Endothelial cell of umbilical vein (primary cell): Measurements from ENCODE around the gene PRUNE2. TPM values are rescaled to one million over a fixed set of nuclear protein-coding genes. Genes with fewer than 3 reads are reported as not detected.

Source experiments
- BruUV-seq: library from RNA; stranded (reverse); fragments of 400-500 nt; replicated peaks from 2 replicates; lab custom pipeline; 2021; lab: Mats Ljungman, UMichigan
- CTCF ChIA-PET: fragments of 300-600, 350-600 bp; sonication (Branson Sonifier 250); formaldehyde crosslinking; loops from one replicate; lab custom pipeline; 2021; ENCODE audit warnings: antibody characterized with exemption, inconsistent platforms; lab: Charles Lee
- POLR2A ChIA-PET: fragments of 300-600, 350-600 bp; sonication (Branson Sonifier 250); formaldehyde crosslinking; loops from one replicate; lab custom pipeline; 2021; ENCODE audit warnings: antibody characterized with exemption, inconsistent platforms; lab: Charles Lee
- DNase-seq: peaks from one replicate; pipeline ENCODE4 v3.0.0-alpha.2; 2011; ENCODE audit warnings: low read depth, low spot score
- FAIRE-seq: peaks from 2 replicates; lab custom pipeline; 2011; peaks lifted over from hg19 to GRCh38; lab: Jason Lieb, UNC
- H2AFZ ChIP-seq: 2 replicates; pipeline ENCODE4 v1.6.0; 2012; ENCODE audit warnings: low read depth, low read length, control low read depth, inconsistent platforms
- H3K27ac ChIP-seq: 2 replicates; pipeline ENCODE4 v1.5.1; 2011; ENCODE audit warnings: low read depth, mild to moderate bottlenecking, control low read depth, low read length, moderate library complexity; ENCODE audit not compliant: insufficient read depth
- H3K27me3 ChIP-seq, 2 experiments: 2 replicates each; pipeline versions ENCODE4 v1.6.0 to v1.6.1; 2011; ENCODE audit warnings: low read length in 2 of 2, mixed read lengths in 1 of 2; ENCODE audit not compliant: control insufficient read depth in 2 of 2, insufficient read depth in 2 of 2
- H3K36me3 ChIP-seq, 2 experiments: 2 replicates in 1 of 2; 3 replicates in 1 of 2; pipeline ENCODE4 v1.5.1; 2011; ENCODE audit warnings: low read length in 2 of 2, mild to moderate bottlenecking in 1 of 2, moderate library complexity in 1 of 2; ENCODE audit not compliant: control insufficient read depth in 2 of 2, insufficient read depth in 2 of 2; ENCODE audit errors: extremely low read depth in 1 of 2
- H3K4me1 ChIP-seq: 3 replicates; pipeline ENCODE4 v1.5.1; 2011; ENCODE audit warnings: mild to moderate bottlenecking, low read length; ENCODE audit not compliant: control insufficient read depth, insufficient read depth; ENCODE audit errors: extremely low read depth
- H3K4me2 ChIP-seq: 2 replicates; pipeline ENCODE4 v1.6.1; 2011; ENCODE audit warnings: low read length, control low read depth, mixed read lengths; ENCODE audit not compliant: insufficient read depth
- H3K4me3 ChIP-seq, 3 experiments: fragments of 200-600 bp in 1 of 3; sonication (generic), shearing (Covaris generic) in 1 of 3; replicated peaks in 1 of 3; 2 replicates each; pipeline ENCODE4 v1.5.1; 2011 to 2016; ENCODE audit warnings: control low read depth in 3 of 3, low read length in 3 of 3, mild to moderate bottlenecking in 2 of 3, inconsistent platforms in 1 of 3, low read depth in 1 of 3, moderate library complexity in 1 of 3; ENCODE audit not compliant: insufficient read depth in 1 of 3
- H3K79me2 ChIP-seq: 2 replicates; pipeline ENCODE4 v1.6.0; 2012; ENCODE audit warnings: low read length, inconsistent platforms; ENCODE audit not compliant: control insufficient read depth, insufficient read depth
- H3K9ac ChIP-seq: replicated peaks from 2 replicates; pipeline ENCODE3; 2011; ENCODE audit warnings: low read length, control low read depth; ENCODE audit not compliant: insufficient read depth; ENCODE audit errors: extremely low read depth
- H3K9me1 ChIP-seq: replicated peaks from 3 replicates; pipeline ENCODE4 v1.6.0; 2011; ENCODE audit warnings: mild to moderate bottlenecking, low read length; ENCODE audit not compliant: control insufficient read depth, insufficient read depth; ENCODE audit errors: extremely low read depth
- H3K9me3 ChIP-seq: replicated peaks from 2 replicates; pipeline ENCODE4 v1.5.1; 2012; ENCODE audit warnings: low read length, inconsistent platforms; ENCODE audit not compliant: control insufficient read depth, insufficient read depth
- H4K20me1 ChIP-seq: replicated peaks from 2 replicates; pipeline ENCODE3; 2011; ENCODE audit warnings: mild to moderate bottlenecking, low read length; ENCODE audit not compliant: control insufficient read depth, insufficient read depth; ENCODE audit errors: extremely low read depth
- EZH2 ChIP-seq: IDR thresholded peaks from 2 replicates; pipeline ENCODE4 v1.6.1; 2012; ENCODE audit warnings: borderline replicate concordance, low read depth, mild to moderate bottlenecking, moderate library complexity, low read length, inconsistent platforms; ENCODE audit not compliant: severe bottlenecking
- FOS ChIP-seq: IDR thresholded peaks from 2 replicates; pipeline ENCODE4 v1.6.1; 2011; ENCODE audit warnings: mild to moderate bottlenecking, low read length, moderate library complexity, borderline replicate concordance; ENCODE audit not compliant: insufficient read depth
- GATA2 ChIP-seq: IDR thresholded peaks from 2 replicates; pipeline ENCODE4 v1.7.0; 2011; ENCODE audit warnings: low read depth, mild to moderate bottlenecking, moderate library complexity, mixed read lengths, low read length; ENCODE audit not compliant: insufficient read length, insufficient read depth
- JUN ChIP-seq: IDR thresholded peaks from 2 replicates; pipeline ENCODE4 v1.6.1; 2011; ENCODE audit warnings: borderline replicate concordance, low read depth; ENCODE audit not compliant: insufficient read length, insufficient read depth
- MYC ChIP-seq: IDR thresholded peaks from one replicate; pipeline ENCODE4 v1.6.1; 2011; ENCODE audit warnings: mild to moderate bottlenecking, low read depth, low read length
- POLR2A ChIP-seq: IDR thresholded peaks from 2 replicates; pipeline ENCODE4 v1.6.1; 2012; ENCODE audit warnings: low read depth, mild to moderate bottlenecking, control low read depth, low read length
- POLR2AphosphoS5 ChIP-seq: IDR thresholded peaks from 2 replicates; pipeline ENCODE4 v1.6.1; 2012; ENCODE audit warnings: low read depth, mild to moderate bottlenecking, control low read depth, low read length, moderate library complexity; ENCODE audit not compliant: insufficient read depth
- dilution Hi-C: fragments of 300-500 bp; cut with MboI; formaldehyde crosslinking; loops from one replicate; pipeline ENCODE4 v1.15.0; 2019; ENCODE audit warnings: low sequenced_read_pairs; ENCODE audit not compliant: extremely low pct_ligation_motif_present
- intact Hi-C: fragments of 100-400 bp; cut with micrococcal nuclease; formaldehyde crosslinking; loops from one replicate; pipeline ENCODE4 v1.10.0; 2022
- polyA plus RNA-seq, 4 experiments: library from polyadenylated mRNA; depleted of rRNA in 3 of 4; stranded (reverse) in 3 of 4; unstranded in 1 of 4; fragments of >200 nt; gene quantifications; 2 replicates each; pipeline versions ENCODE4 v1.2.1 to v1.2.3, GENCODE V29; 2011 to 2012; ENCODE audit warnings: missing spikeins in 1 of 4
- total RNA-seq: library from RNA; stranded (reverse); gene quantifications from 2 replicates; pipeline ENCODE4 v1.2.3, GENCODE V29; 2021
- TF ChIP-seq, protein P1 (sequence below), 2 donors: IDR thresholded peaks; 1 replicate in 1 of 2; 2 replicates in 1 of 2; pipeline ENCODE4 v1.5.1; 2011; ENCODE audit warnings: low read length in 2 of 2, mild to moderate bottlenecking in 2 of 2, moderate library complexity in 2 of 2, control low read depth in 1 of 2, inconsistent platforms in 1 of 2, low read depth in 1 of 2; ENCODE audit not compliant: insufficient read depth in 1 of 2; ENCODE audit errors: extremely low read depth in 1 of 2
- TF ChIP-seq, protein P2 (sequence below): IDR thresholded peaks from 2 replicates; pipeline ENCODE4 v1.6.1; 2011; ENCODE audit not compliant: insufficient read depth, insufficient read length

Gene PRUNE2
- total and polyA plus RNA-seq, 2 donors (not counting 3 experiments of a cell fraction or from before 2014, with no cell fraction given) = 15.8 to 21.7 TPM

DNA sequence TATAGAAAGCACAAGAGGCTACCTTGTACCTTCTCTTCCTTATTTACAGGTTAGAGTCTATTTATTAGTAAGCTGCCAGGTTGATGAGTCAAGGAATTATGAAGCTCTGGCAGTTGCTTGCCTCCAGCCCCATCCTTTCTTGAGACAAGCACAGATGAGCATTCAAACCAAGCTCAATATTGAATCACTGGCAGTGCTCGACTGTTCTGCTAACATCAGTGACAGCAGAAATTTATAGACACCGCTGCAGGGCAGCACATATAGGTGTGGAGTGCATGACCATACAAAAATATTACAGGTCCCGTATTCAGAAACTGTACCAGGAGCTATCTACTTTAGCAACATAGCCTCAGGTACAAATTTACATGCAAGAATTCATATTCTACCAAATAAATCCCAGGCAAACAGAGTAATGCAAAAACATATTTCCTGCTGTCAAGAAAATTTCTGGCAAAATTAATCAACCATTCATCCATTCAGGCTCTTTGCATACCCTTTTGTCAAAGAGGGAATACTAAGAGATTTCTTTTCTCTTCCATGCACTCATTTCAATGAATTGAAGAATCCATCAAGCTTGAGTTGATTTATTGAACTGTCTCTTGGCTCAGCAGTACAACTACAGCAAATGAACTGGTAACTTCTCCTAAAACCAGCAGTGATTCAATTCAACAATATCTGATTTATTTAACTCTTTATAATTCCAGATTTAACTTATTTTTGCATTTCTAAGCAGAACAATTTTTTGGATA is 168.6 kb downstream of the PRUNE2 start:
- BruUV-seq = no TSS peak
- H3K9me1 ChIP-seq = no peaks in the 10 kb centered on the region
- intact Hi-C loops (no loop called here), dilution Hi-C loops (no loop called here)
- no peaks in the 10 kb centered on the region for H3K36me3 ChIP-seq
- DNase-seq = no peak
- H3K27ac ChIP-seq = no peak overlapping the region
- no peak overlapping the region for H3K4me2 ChIP-seq
- FAIRE-seq = no peak
- H4K20me1 ChIP-seq = no peaks in the 10 kb centered on the region
- peaks cover 5 to 20% of the 10 kb centered on the region in 2 experiments for H3K27me3 ChIP-seq
- H3K4me3 ChIP-seq = no peak overlapping the region
- TF ChIP-seq EZH2 (no peak), GATA2 (no peak), POLR2A (no peak), POLR2AphosphoS5 (no peak), MYC (no peak), JUN (no peak), FOS (no peak)
- TF ChIP-seq, protein P1, sequence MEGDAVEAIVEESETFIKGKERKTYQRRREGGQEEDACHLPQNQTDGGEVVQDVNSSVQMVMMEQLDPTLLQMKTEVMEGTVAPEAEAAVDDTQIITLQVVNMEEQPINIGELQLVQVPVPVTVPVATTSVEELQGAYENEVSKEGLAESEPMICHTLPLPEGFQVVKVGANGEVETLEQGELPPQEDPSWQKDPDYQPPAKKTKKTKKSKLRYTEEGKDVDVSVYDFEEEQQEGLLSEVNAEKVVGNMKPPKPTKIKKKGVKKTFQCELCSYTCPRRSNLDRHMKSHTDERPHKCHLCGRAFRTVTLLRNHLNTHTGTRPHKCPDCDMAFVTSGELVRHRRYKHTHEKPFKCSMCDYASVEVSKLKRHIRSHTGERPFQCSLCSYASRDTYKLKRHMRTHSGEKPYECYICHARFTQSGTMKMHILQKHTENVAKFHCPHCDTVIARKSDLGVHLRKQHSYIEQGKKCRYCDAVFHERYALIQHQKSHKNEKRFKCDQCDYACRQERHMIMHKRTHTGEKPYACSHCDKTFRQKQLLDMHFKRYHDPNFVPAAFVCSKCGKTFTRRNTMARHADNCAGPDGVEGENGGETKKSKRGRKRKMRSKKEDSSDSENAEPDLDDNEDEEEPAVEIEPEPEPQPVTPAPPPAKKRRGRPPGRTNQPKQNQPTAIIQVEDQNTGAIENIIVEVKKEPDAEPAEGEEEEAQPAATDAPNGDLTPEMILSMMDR (IDR thresholded peaks at IDR 0.05; ENCODE audit: extremely low read depth in 1 of 2, insufficient read depth in 1 of 2, low read depth in 1 of 2, low read length in 2 of 2) = no peak
- TF ChIP-seq, protein P2, sequence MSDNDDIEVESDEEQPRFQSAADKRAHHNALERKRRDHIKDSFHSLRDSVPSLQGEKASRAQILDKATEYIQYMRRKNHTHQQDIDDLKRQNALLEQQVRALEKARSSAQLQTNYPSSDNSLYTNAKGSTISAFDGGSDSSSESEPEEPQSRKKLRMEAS = no peak
- no peak overlapping the region for H3K9ac ChIP-seq
- H2AFZ ChIP-seq = no peak overlapping the region
- no peaks in the 10 kb centered on the region for H3K79me2 ChIP-seq
- CTCF ChIA-PET = no interaction called here
- POLR2A ChIA-PET = no interaction called here
- no peaks in the 10 kb centered on the region for H3K4me1 ChIP-seq
- no peaks in the 10 kb centered on the region for H3K9me3 ChIP-seq
